Panc1 (cell line): ENCODE data around the gene COL6A5.

ENCODE experiments used
- CTCF ChIP-seq: fragments of 450-650 bp; IDR thresholded peaks from 2 replicates; pipeline ENCODE4 v1.5.1; 2017; ENCODE audit warnings: mild to moderate bottlenecking
- POLR2AphosphoS5 ChIP-seq: IDR thresholded peaks from 2 replicates; pipeline ENCODE4 v1.6.1; 2012; ENCODE audit warnings: mild to moderate bottlenecking, low read depth, low read length, moderate library complexity
- TCF7L2 ChIP-seq: IDR thresholded peaks from 2 replicates; pipeline ENCODE4 v1.6.1; 2011; ENCODE audit warnings: mild to moderate bottlenecking, low read depth, low read length, inconsistent platforms

DNA sequence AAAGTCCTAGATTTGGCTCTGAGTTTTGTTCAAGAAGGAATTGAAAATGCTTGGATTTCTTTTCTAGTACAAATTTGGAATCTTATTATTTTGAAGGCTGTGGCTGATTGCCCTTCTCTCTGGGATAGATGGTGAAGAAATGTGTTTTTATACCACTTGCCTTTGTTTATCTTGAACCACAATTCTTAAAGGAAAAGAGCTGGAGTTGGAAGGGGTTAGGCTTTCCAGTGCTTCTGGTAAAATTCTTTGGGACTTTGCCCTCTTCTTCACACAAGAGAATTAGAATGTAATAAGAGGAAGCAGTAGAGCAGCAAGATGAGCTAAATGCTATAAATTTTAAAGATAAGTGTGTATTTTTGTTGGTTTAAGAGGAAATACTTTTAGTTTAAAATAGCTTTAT lies 65.8 kb downstream of the COL6A5 start:
- TF ChIP-seq CTCF = no peak
- no peak for TF ChIP-seq POLR2AphosphoS5
- TF ChIP-seq TCF7L2 = no peak
